Smooth muscle cell (in vitro differentiated cells): ENCODE measurements around the gene CDR2L. TPM values are rescaled to one million over a fixed set of nuclear protein-coding genes. Genes with fewer than 3 reads are reported as not detected.

Source experiments
- DNase-seq: peaks from one replicate; lab custom pipeline; 2025; ENCODE audit not compliant: unreplicated experiment; lab: John Stamatoyannopoulos, UW
- H2AFZ ChIP-seq: fragments of 200-600 bp; sonication (generic); 2 replicates; pipeline ENCODE4 v1.6.0; 2016; ENCODE audit warnings: antibody characterized with exemption, low read depth, mild to moderate bottlenecking
- H3F3A ChIP-seq: fragments of 200-600 bp; sonication (generic); 2 replicates; pipeline ENCODE4 v1.6.0; 2017; ENCODE audit warnings: antibody characterized with exemption, low read depth
- H3K27ac ChIP-seq: fragments of 200-600 bp; sonication (generic); 2 replicates; pipeline ENCODE4 v1.5.1; 2016; ENCODE audit warnings: low read depth, mild to moderate bottlenecking
- H3K27me3 ChIP-seq: fragments of 200-600 bp; sonication (generic); 2 replicates; pipeline ENCODE4 v1.6.1; 2016; ENCODE audit warnings: low read depth, mild to moderate bottlenecking
- H3K36me3 ChIP-seq: fragments of 200-600 bp; sonication (generic); 2 replicates; pipeline ENCODE4 v1.5.1; 2016; ENCODE audit warnings: low read depth
- H3K4me1 ChIP-seq: fragments of 200-600 bp; sonication (generic); 2 replicates; pipeline ENCODE4 v1.5.1; 2016; ENCODE audit warnings: low read depth
- H3K4me2 ChIP-seq: fragments of 200-600 bp; sonication (generic); 2 replicates; pipeline ENCODE4 v1.6.0; 2016; ENCODE audit warnings: mild to moderate bottlenecking
- H3K4me3 ChIP-seq: fragments of 200-600 bp; sonication (generic); 2 replicates; pipeline ENCODE4 v1.5.1; 2016; ENCODE audit warnings: mild to moderate bottlenecking
- H3K79me2 ChIP-seq: fragments of 200-600 bp; sonication (generic); 2 replicates; pipeline ENCODE4 v1.6.0; 2016; ENCODE audit warnings: low read depth, mild to moderate bottlenecking
- H3K9ac ChIP-seq: fragments of 200-600 bp; sonication (generic); 2 replicates; pipeline ENCODE4 v1.6.0; 2016; ENCODE audit warnings: low read depth
- H3K9me3 ChIP-seq: fragments of 200-600 bp; sonication (generic); replicated peaks from 2 replicates; pipeline ENCODE4 v1.5.1; 2016; ENCODE audit warnings: low read depth
- H4K20me1 ChIP-seq: fragments of 200-600 bp; sonication (generic); 2 replicates; pipeline ENCODE4 v1.6.0; 2016; ENCODE audit warnings: low read depth
- CTCF ChIP-seq: fragments of 200-600 bp; sonication (generic); IDR thresholded peaks from 2 replicates; pipeline ENCODE4 v1.5.1; 2017; ENCODE audit warnings: borderline replicate concordance, mild to moderate bottlenecking, antibody characterized with exemption; ENCODE audit not compliant: insufficient read depth, poor library complexity, severe bottlenecking
- WGBS: methylation state at CpG from one replicate; pipeline ENCODE4 v1.1.7; 2016; ENCODE audit warnings: low lambda C conversion rate; 5-methylcytosine and 5-hydroxymethylcytosine counted together
- polyA plus RNA-seq: library from polyadenylated mRNA; unstranded; fragments of >200 nt; fragmentation: Nextera tagmentation; extraction: Ambion mirVana; gene quantifications from 2 replicates; pipeline ENCODE4 v1.2.1, GENCODE V29; 2016
- total RNA-seq: library from RNA; depleted of rRNA; stranded (reverse); fragments of >200 nt; gene quantifications from 2 replicates; pipeline ENCODE4 v1.2.3, GENCODE V29; 2014

The CDR2L gene
- total and polyA plus RNA-seq, 2 experiments from 2014 or later = 37.8 to 40.7 TPM

- H3F3A ChIP-seq = peaks cover 24% of the 10 kb centered on the region
- H3K9me3 ChIP-seq = no peaks in the 10 kb centered on the region
- peaks cover 12% of the 10 kb centered on the region for H3K79me2 ChIP-seq
- peak; percentile 59 for DNase-seq
- no peaks in the 10 kb centered on the region for H3K27me3 ChIP-seq
- peak within 1 kb of the TSS; percentile 80 for H2AFZ ChIP-seq
- WGBS = 2% methylated on average over 62 of the region's 63 CpGs
- H3K36me3 ChIP-seq = no peaks in the 10 kb centered on the region
- peak within 1 kb of the TSS; percentile 71 for H3K4me3 ChIP-seq
- H4K20me1 ChIP-seq = no peaks in the 10 kb centered on the region
- peak; percentile 42 for TF ChIP-seq CTCF
- peaks cover 16% of the 10 kb centered on the region for H3K4me1 ChIP-seq
- peak within 1 kb of the TSS; percentile 76 for H3K9ac ChIP-seq
- H3K4me2 ChIP-seq = peak within 1 kb of the TSS; percentile 91
- H3K27ac ChIP-seq = peak within 1 kb of the TSS; percentile 74
Measured at GRCh38 chr17:75012346-75013091, 25.1 kb downstream of the CDR2L start, which contains the start of gene MRPL58. Gene MRPL58 (plus strand): TSS chr17:75012670. CDS start chr17:75012687, 17 bp downstream.

- Histone ChIP-seq H3K4me3 (peak overlapping the region; percentile 71), H2AFZ (peak overlapping the region; percentile 80), H4K20me1 (no peaks in the 10 kb centered on the region), H3K27ac (peak overlapping the region; percentile 74), H3K4me2 (peak overlapping the region; percentile 91), H3F3A (peaks cover 24% of the 10 kb centered on the region), H3K27me3 (no peaks in the 10 kb centered on the region), H3K79me2 (peaks cover 12% of the 10 kb centered on the region), H3K9ac (peak overlapping the region; percentile 76), H3K4me1 (peaks cover 16% of the 10 kb centered on the region), H3K9me3 (no peaks in the 10 kb centered on the region), H3K36me3 (no peaks in the 10 kb centered on the region)
- DNase-seq = no peak
- 2% methylated on average over 10 of the region's 10 CpGs for WGBS
- no peak for TF ChIP-seq CTCF
Measured at GRCh38 chr17:75013092-75013559, 25.7 kb downstream of the CDR2L start.

- 92% methylated on average over 5 of the region's 5 CpGs for WGBS
- Histone ChIP-seq H3K4me2 (no peak overlapping the region), H3K9me3 (no peaks in the 10 kb centered on the region), H3K27ac (no peak overlapping the region), H3K79me2 (peaks cover 6% of the 10 kb centered on the region), H4K20me1 (no peaks in the 10 kb centered on the region), H3K4me1 (no peaks in the 10 kb centered on the region), H3K9ac (no peak overlapping the region), H3F3A (no peaks in the 10 kb centered on the region), H3K4me3 (no peak overlapping the region), H2AFZ (no peak overlapping the region), H3K27me3 (no peaks in the 10 kb centered on the region), H3K36me3 (peaks cover 3% of the 10 kb centered on the region)
- no peak for DNase-seq
- no peak for TF ChIP-seq CTCF
Measured at GRCh38 chr17:75019146-75019545, 31.7 kb downstream of the CDR2L start.
